Measurements from ENCODE around the gene FOXC2.
A peak's percentile ranks its signal among the peaks of the same experiment; 100 is the strongest.
"Not testable (repeated sequence)": the region's sequence is repeated elsewhere in the genome, so short reads cannot be mapped to it uniquely, and the experiment has no call there.

The FOXC2 gene

GRCh38 chr16:86584726-86585721 lies 18.4 kb downstream of the FOXC2 start:
- no peaks in the 10 kb centered on the region for H3K9me3 ChIP-seq
- TF ChIP-seq CTCF (IDR thresholded peaks at IDR 0.05) = no peak
- DNase-seq = peak in 1 of 2 donors; percentile 71
- no peak overlapping the region for H3K4me3 ChIP-seq
- H3K36me3 ChIP-seq = peaks cover 0 to 5% (median 0%) of the 10 kb centered on the region in 3 donors
- H3K27ac ChIP-seq = peak overlapping the region; percentile 95 to 97
- intact Hi-C loops (cut with DNase I; ENCODE audit: low total_unique reads) = no loop called here
- H3K27me3 ChIP-seq = no peaks in the 10 kb centered on the region
- peaks cover 0 to 98% (median 63%) of the 10 kb centered on the region in 4 donors for H3K4me1 ChIP-seq

- peaks cover 0 to 5% (median 0%) of the 10 kb centered on the region in 3 donors for H3K36me3 ChIP-seq
- TF ChIP-seq CTCF (IDR thresholded peaks at IDR 0.05) = no peak
- peak in 1 of 2 donors; percentile 80 for DNase-seq
- H3K27ac ChIP-seq = peak overlapping the region; percentile 95 to 97
- peaks cover 0 to 98% (median 68%) of the 10 kb centered on the region in 4 donors for H3K4me1 ChIP-seq
- no peaks in the 10 kb centered on the region for H3K27me3 ChIP-seq
- H3K4me3 ChIP-seq = peak overlapping the region in 1 of 2 donors; percentile 14
- H3K9me3 ChIP-seq = no peaks in the 10 kb centered on the region
- intact Hi-C loops (cut with DNase I; ENCODE audit: low total_unique reads) = no loop called here
Measured at GRCh38 chr16:86585821-86586611, 19.4 kb downstream of the FOXC2 start.

GRCh38 chr16:86587487-86587886 lies 20.9 kb downstream of the FOXC2 start:
- Histone ChIP-seq H3K27me3 (no peaks in the 10 kb centered on the region), H3K4me3 (no peak overlapping the region), H3K27ac (peak overlapping the region; percentile 95 to 97), H3K36me3 (peaks cover 0 to 5% (median 0%) of the 10 kb centered on the region in 3 donors), H3K9me3 (no peaks in the 10 kb centered on the region), H3K4me1 (peaks cover 0 to 92% (median 62%) of the 10 kb centered on the region in 4 donors)
- intact Hi-C loops (cut with DNase I; ENCODE audit: low total_unique reads) = no loop called here
- no peak for TF ChIP-seq CTCF (IDR thresholded peaks at IDR 0.05)
- no peak for DNase-seq

- DNase-seq; intact Hi-C loops (cut with DNase I; ENCODE audit: low total_unique reads); H3K36me3 ChIP-seq; H3K27me3 ChIP-seq; H3K4me3 ChIP-seq; H3K9me3 ChIP-seq: not testable (repeated sequence)
- H3K27ac ChIP-seq = peak overlapping the region; percentile 95 to 97
- peaks cover 0 to 92% (median 61%) of the 10 kb centered on the region in 4 donors for H3K4me1 ChIP-seq
Measured at GRCh38 chr16:86587955-86588354, 21.3 kb downstream of the FOXC2 start.

GRCh38 chr16:86590501-86591144 lies 24.0 kb downstream of the FOXC2 start:
- H3K27ac ChIP-seq = peak overlapping the region; percentile 95 to 97
- H3K36me3 ChIP-seq = peaks cover 0 to 5% (median 0%) of the 10 kb centered on the region in 3 donors
- peaks cover 0 to 92% (median 59%) of the 10 kb centered on the region in 4 donors for H3K4me1 ChIP-seq
- peak in 1 of 2 donors; percentile 53 for DNase-seq
- no peaks in the 10 kb centered on the region for H3K9me3 ChIP-seq
- H3K4me3 ChIP-seq = no peak overlapping the region
- no peak for TF ChIP-seq CTCF (IDR thresholded peaks at IDR 0.05)
- no peaks in the 10 kb centered on the region for H3K27me3 ChIP-seq
- intact Hi-C loops (cut with DNase I; ENCODE audit: low total_unique reads) = no loop called here

All from tibial artery (tissue), 4 donors.